ENCODE measurements around the gene PRSS58. TPM values are rescaled to one million over a fixed set of nuclear protein-coding genes. Genes with fewer than 3 reads are reported as not detected.

The PRSS58 gene
- total and polyA plus RNA-seq, 7 experiments from 2014 or later, result not detected

DNA sequence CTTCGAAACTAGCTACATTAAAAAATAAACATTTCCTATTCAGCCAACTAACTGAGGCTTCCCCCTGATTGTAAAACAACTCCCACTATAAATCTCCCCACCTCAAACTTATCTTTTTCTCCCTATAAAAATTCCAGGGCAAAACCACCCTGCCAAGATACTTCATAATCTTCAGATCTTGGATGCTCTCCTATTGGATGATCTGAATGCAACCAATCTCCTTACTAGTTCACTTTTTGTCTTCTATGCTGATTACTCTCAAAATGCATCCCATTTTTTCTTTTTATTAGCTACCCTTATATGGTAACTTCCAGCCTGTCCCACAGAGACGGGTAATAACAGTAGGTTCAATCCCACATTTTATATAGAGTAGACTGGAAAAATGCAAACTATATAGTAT is 15.0 kb upstream of the PRSS58 start:
- Mint-ChIP-seq H3K27ac (no peak overlapping the region), H3K4me3 (no peak overlapping the region), H3K4me1 (no peaks in the 10 kb centered on the region), H3K9me3 (peaks cover 10 to 30% (median 13%) of the 10 kb centered on the region in 11 donors), H3K36me3 (peaks cover 0 to 13% (median 10%) of the 10 kb centered on the region in 5 donors), H3K27me3 (peaks cover 28 to 57% (median 35%) of the 10 kb centered on the region in 5 donors)
- H3K4me3 ChIP-seq (ENCODE audit: low read length), result no peak overlapping the region
- ATAC-seq (no peak), DNase-seq (no peak)
- H3K27me3 ChIP-seq (ENCODE audit: control insufficient read depth in 2 of 2, insufficient read depth in 2 of 2, low read length in 2 of 2), result peaks cover 0 to 5% of the 10 kb centered on the region in 2 donors
- H3K36me3 ChIP-seq (ENCODE audit: control insufficient read depth in 2 of 3, insufficient read depth in 3 of 3, low read length in 3 of 3), result no peaks in the 10 kb centered on the region
- CTCF ChIA-PET, result interaction anchor here (0.8 kb wide), 1 partner anchor 14 kb away, joined by 4 read pairs; no protein-coding TSS in a partner anchor
- H3K9me3 ChIP-seq (ENCODE audit: control insufficient read depth in 2 of 3, low read length in 3 of 3), result no peaks in the 10 kb centered on the region
- H3K27ac ChIP-seq (ENCODE audit: low read depth, low read length), result no peak overlapping the region
- POLR2A ChIA-PET, result no interaction called here
- H3K4me1 ChIP-seq (ENCODE audit: control insufficient read depth in 2 of 2, insufficient read depth in 2 of 2, low read length in 2 of 2), result no peaks in the 10 kb centered on the region
- intact Hi-C loops (cut with micrococcal nuclease), result no loop called here

DNA sequence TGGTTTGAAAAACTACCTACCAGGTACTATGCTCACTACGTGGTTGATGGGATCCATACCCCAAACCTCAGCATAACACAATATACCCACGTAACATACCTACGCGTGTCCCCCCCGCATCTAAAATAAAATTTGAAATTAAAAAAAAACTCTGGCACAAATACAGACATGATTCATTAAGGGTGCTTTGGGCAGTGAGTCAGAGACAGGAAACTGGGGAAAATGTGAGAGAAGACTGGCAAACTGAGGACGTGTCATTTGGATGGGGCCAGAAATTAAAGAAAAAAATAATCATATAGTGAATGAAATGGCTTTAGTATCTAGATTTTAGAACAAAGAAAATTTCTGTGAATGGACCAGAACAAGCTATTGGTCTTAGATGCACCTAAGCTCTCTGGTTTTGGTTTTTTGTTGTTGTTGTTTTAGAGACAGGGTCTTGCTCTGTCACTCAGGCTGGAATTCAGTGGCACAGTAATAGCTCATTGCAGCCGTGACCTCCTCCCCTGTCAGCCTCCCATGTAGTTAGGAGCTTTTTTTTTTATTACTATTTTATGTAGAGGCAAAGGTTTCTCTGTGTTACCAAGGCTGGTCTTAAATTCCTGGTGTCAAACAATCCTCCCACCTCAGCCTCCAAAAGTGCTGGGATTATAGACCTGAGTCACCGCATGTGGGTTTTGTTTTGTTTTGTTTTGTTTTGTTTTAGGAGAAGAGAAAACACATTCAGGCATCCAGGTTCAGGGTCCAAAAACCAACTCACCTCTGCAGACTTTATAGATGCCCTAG is 5.9 kb upstream of the PRSS58 start:
- CTCF ChIA-PET, result no interaction called here
- POLR2A ChIA-PET, result no interaction called here

DNA sequence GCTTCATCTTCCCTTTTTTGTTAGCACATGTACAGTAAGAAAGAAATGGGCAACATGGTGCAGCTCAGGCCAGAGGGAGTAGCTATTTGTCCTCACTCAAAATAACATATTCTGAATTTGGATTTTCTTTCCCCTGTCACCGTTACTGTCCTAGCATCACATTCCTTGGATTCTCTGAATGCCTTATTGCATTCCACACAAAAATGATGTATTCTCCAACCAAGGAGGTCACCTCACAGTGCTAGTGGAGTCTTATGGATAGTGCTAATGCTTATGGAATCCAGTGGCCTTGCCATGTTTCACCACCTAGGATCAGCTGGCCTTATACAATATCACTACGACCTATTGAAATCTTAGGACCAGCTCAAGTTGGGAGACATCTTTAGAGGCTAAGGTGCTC is 7.2 kb downstream of the PRSS58 start:
- H3K9me3 Mint-ChIP-seq, result no peaks in the 10 kb centered on the region
- Histone ChIP-seq H3K27me3 (ENCODE audit: control insufficient read depth in 2 of 2, insufficient read depth in 2 of 2, low read length in 2 of 2) (no peaks in the 10 kb centered on the region), H3K36me3 (ENCODE audit: control insufficient read depth in 2 of 3, insufficient read depth in 3 of 3, low read length in 3 of 3) (no peaks in the 10 kb centered on the region), H3K4me3 (ENCODE audit: low read length) (no peak overlapping the region), H3K27ac (ENCODE audit: low read depth, low read length) (no peak overlapping the region), H3K4me1 (ENCODE audit: control insufficient read depth in 2 of 2, insufficient read depth in 2 of 2, low read length in 2 of 2) (no peaks in the 10 kb centered on the region), H3K9me3 (ENCODE audit: control insufficient read depth in 2 of 3, low read length in 3 of 3) (no peaks in the 10 kb centered on the region)
- H3K27ac Mint-ChIP-seq, result no peak overlapping the region
- intact Hi-C loops (cut with micrococcal nuclease), result no loop called here
- no peak overlapping the region for H3K4me3 Mint-ChIP-seq
- POLR2A ChIA-PET, result no interaction called here
- no peak for ATAC-seq
- CTCF ChIA-PET, result no interaction called here
- peaks cover 0 to 16% (median 8%) of the 10 kb centered on the region in 5 donors for H3K27me3 Mint-ChIP-seq
- DNase-seq, result no peak
- H3K4me1 Mint-ChIP-seq, result no peaks in the 10 kb centered on the region
- no peaks in the 10 kb centered on the region for H3K36me3 Mint-ChIP-seq

More for the DNA sequence above, 5.9 kb upstream of the PRSS58 start:
- H3K9me3 Mint-ChIP-seq, result peaks cover 0 to 15% (median 0%) of the 10 kb centered on the region in 11 donors
- H3K27me3 Mint-ChIP-seq, result peaks cover 4 to 24% (median 12%) of the 10 kb centered on the region in 5 donors
- Histone ChIP-seq H3K9me3 (ENCODE audit: control insufficient read depth in 2 of 3, low read length in 3 of 3) (no peaks in the 10 kb centered on the region), H3K36me3 (ENCODE audit: control insufficient read depth in 2 of 3, insufficient read depth in 3 of 3, low read length in 3 of 3) (no peaks in the 10 kb centered on the region), H3K27ac (ENCODE audit: low read depth, low read length) (no peak overlapping the region), H3K4me3 (ENCODE audit: low read length) (no peak overlapping the region), H3K27me3 (ENCODE audit: control insufficient read depth in 2 of 2, insufficient read depth in 2 of 2, low read length in 2 of 2) (no peaks in the 10 kb centered on the region), H3K4me1 (ENCODE audit: control insufficient read depth in 2 of 2, insufficient read depth in 2 of 2, low read length in 2 of 2) (no peaks in the 10 kb centered on the region)
- ATAC-seq (no peak), DNase-seq (no peak)
- H3K4me1 Mint-ChIP-seq, result no peaks in the 10 kb centered on the region
- H3K27ac Mint-ChIP-seq, result no peak overlapping the region
- intact Hi-C loops (cut with micrococcal nuclease), result no loop called here
- H3K4me3 Mint-ChIP-seq, result no peak overlapping the region
- H3K36me3 Mint-ChIP-seq, result no peaks in the 10 kb centered on the region

DNA sequence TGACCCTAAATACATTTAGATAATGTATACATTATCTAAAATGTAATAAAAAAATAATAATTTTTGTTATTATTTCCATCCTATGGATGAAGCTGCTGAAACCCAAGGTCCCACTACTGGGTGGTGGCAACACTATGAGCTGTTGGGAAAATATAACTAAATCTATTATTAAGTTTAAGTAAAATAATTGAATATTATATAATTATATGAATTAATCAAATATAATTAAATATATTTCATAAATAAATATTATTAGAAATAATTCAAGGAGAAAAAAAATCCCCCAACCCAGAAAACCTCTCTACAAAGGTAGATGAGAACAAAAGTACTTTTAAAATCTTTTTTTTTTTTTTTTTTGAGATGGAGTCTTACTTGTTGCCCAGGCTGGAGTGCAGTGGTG is 7.9 kb downstream of the PRSS58 start:
- DNase-seq, result no peak
- Mint-ChIP-seq H3K9me3 (no peaks in the 10 kb centered on the region), H3K36me3 (no peaks in the 10 kb centered on the region), H3K4me3 (no peak overlapping the region), H3K27me3 (peaks cover 0 to 24% (median 11%) of the 10 kb centered on the region in 5 donors), H3K4me1 (no peaks in the 10 kb centered on the region), H3K27ac (no peak overlapping the region)
- ChIA-PET CTCF (interaction anchor here (0.6 kb wide), 1 partner anchor 43 kb away, joined by 3 read pairs; no protein-coding TSS in a partner anchor), POLR2A (no interaction called here)
- ATAC-seq, result no peak
- Histone ChIP-seq H3K4me1 (ENCODE audit: control insufficient read depth in 2 of 2, insufficient read depth in 2 of 2, low read length in 2 of 2) (no peaks in the 10 kb centered on the region), H3K27me3 (ENCODE audit: control insufficient read depth in 2 of 2, insufficient read depth in 2 of 2, low read length in 2 of 2) (no peaks in the 10 kb centered on the region), H3K36me3 (ENCODE audit: control insufficient read depth in 2 of 3, insufficient read depth in 3 of 3, low read length in 3 of 3) (no peaks in the 10 kb centered on the region), H3K4me3 (ENCODE audit: low read length) (no peak overlapping the region), H3K9me3 (ENCODE audit: control insufficient read depth in 2 of 3, low read length in 3 of 3) (no peaks in the 10 kb centered on the region), H3K27ac (ENCODE audit: low read depth, low read length) (no peak overlapping the region)
- intact Hi-C loops (cut with micrococcal nuclease), result no loop called here

GRCh38 chr7:142248166-142249160 is 9.4 kb downstream of the PRSS58 start:
- intact Hi-C loops (cut with micrococcal nuclease), result no loop called here
- H3K9me3 Mint-ChIP-seq, result peaks cover 0 to 1% (median 0%) of the 10 kb centered on the region in 11 donors
- Histone ChIP-seq H3K27ac (ENCODE audit: low read depth, low read length) (no peak overlapping the region), H3K4me1 (ENCODE audit: control insufficient read depth in 2 of 2, insufficient read depth in 2 of 2, low read length in 2 of 2) (no peaks in the 10 kb centered on the region), H3K4me3 (ENCODE audit: low read length) (no peak overlapping the region), H3K27me3 (ENCODE audit: control insufficient read depth in 2 of 2, insufficient read depth in 2 of 2, low read length in 2 of 2) (no peaks in the 10 kb centered on the region), H3K9me3 (ENCODE audit: control insufficient read depth in 2 of 3, low read length in 3 of 3) (no peaks in the 10 kb centered on the region), H3K36me3 (ENCODE audit: control insufficient read depth in 2 of 3, insufficient read depth in 3 of 3, low read length in 3 of 3) (no peaks in the 10 kb centered on the region)
- H3K27ac Mint-ChIP-seq, result peak overlapping the region in 1 of 9 donors; percentile 80
- no peak for DNase-seq
- no peak overlapping the region for H3K4me3 Mint-ChIP-seq
- no peak for ATAC-seq
- no peaks in the 10 kb centered on the region for H3K36me3 Mint-ChIP-seq
- H3K4me1 Mint-ChIP-seq, result no peaks in the 10 kb centered on the region
- ChIA-PET POLR2A (interaction anchor here (0.7 kb wide), 1 partner anchor 587 kb away, joined by 3 read pairs; no protein-coding TSS in a partner anchor), CTCF (no interaction called here)
- H3K27me3 Mint-ChIP-seq, result peaks cover 0 to 26% (median 12%) of the 10 kb centered on the region in 5 donors

- Mint-ChIP-seq H3K4me1 (no peaks in the 10 kb centered on the region), H3K27ac (no peak overlapping the region), H3K9me3 (peaks cover 0 to 1% (median 0%) of the 10 kb centered on the region in 11 donors), H3K4me3 (no peak overlapping the region), H3K36me3 (no peaks in the 10 kb centered on the region), H3K27me3 (peaks cover 0 to 42% (median 28%) of the 10 kb centered on the region in 5 donors)
- Histone ChIP-seq H3K4me1 (ENCODE audit: control insufficient read depth in 2 of 2, insufficient read depth in 2 of 2, low read length in 2 of 2) (no peaks in the 10 kb centered on the region), H3K27ac (ENCODE audit: low read depth, low read length) (no peak overlapping the region), H3K9me3 (ENCODE audit: control insufficient read depth in 2 of 3, low read length in 3 of 3) (no peaks in the 10 kb centered on the region), H3K27me3 (ENCODE audit: control insufficient read depth in 2 of 2, insufficient read depth in 2 of 2, low read length in 2 of 2) (no peaks in the 10 kb centered on the region), H3K4me3 (ENCODE audit: low read length) (no peak overlapping the region), H3K36me3 (ENCODE audit: control insufficient read depth in 2 of 3, insufficient read depth in 3 of 3, low read length in 3 of 3) (no peaks in the 10 kb centered on the region)
- ATAC-seq (no peak), DNase-seq (no peak)
- ChIA-PET CTCF (no interaction called here), POLR2A (no interaction called here)
- intact Hi-C loops (cut with micrococcal nuclease), result no loop called here
These were observed 14.0 kb downstream of the PRSS58 start for GRCh38 chr7:142243823-142244222.

Measured in naive thymus-derived CD4-positive, alpha-beta T cell (primary cell).